Peyer's patch (tissue), 4 donors: ENCODE measurements around the gene STK39.

Experiments used
- POLR2A ChIP-seq, 2 donors: fragments of 450-650 bp; IDR thresholded peaks; one replicate each; pipeline ENCODE4 v1.5.1; 2017; ENCODE audit warnings: antibody characterized with exemption in 2 of 2, mild to moderate bottlenecking in 2 of 2, moderate library complexity in 2 of 2
- TF ChIP-seq, protein P1 (sequence below), 6 experiments: fragments of 450-650 bp in 4 of 6; fragments of 200-600 bp in 2 of 6; sonication (generic) in 1 of 6; IDR thresholded peaks; one replicate each; pipeline ENCODE4 v1.5.1; 2017 to 2019; ENCODE audit warnings: antibody characterized with exemption in 6 of 6, mild to moderate bottlenecking in 3 of 6, moderate library complexity in 1 of 6

DNA sequence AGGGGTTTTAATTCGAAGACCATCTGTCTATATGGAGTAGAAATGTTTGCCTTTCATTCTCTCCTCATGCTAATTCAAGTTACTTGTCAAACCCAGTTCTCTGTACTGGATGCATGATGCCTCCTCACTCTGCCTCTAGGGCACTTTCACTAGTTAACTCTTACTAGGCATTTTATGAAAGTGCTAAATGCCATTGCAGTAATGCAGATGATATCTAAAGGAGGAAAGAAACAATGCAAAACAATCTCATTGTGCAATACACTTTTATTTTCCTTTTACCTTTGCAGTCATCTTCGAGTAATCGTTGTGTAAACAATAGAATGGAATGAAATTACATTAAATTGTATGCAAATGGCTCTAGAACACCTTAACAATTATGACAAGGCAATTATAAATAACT lies 293.6 kb downstream of the STK39 start:
- TF ChIP-seq, protein P1, sequence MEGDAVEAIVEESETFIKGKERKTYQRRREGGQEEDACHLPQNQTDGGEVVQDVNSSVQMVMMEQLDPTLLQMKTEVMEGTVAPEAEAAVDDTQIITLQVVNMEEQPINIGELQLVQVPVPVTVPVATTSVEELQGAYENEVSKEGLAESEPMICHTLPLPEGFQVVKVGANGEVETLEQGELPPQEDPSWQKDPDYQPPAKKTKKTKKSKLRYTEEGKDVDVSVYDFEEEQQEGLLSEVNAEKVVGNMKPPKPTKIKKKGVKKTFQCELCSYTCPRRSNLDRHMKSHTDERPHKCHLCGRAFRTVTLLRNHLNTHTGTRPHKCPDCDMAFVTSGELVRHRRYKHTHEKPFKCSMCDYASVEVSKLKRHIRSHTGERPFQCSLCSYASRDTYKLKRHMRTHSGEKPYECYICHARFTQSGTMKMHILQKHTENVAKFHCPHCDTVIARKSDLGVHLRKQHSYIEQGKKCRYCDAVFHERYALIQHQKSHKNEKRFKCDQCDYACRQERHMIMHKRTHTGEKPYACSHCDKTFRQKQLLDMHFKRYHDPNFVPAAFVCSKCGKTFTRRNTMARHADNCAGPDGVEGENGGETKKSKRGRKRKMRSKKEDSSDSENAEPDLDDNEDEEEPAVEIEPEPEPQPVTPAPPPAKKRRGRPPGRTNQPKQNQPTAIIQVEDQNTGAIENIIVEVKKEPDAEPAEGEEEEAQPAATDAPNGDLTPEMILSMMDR (IDR thresholded peaks at IDR 0.05) = no peak
- TF ChIP-seq POLR2A (IDR thresholded peaks at IDR 0.05) = no peak
